Measurements from ENCODE around the gene ST3GAL2.

ST3GAL2 gene

GRCh38 chr16:70438969-70439862 lies at the start of gene ST3GAL2:
Gene ST3GAL2 (minus strand): TSS chr16:70439100. CDS start chr16:70398530, 40,570 bp downstream.
- peak; percentile 73 for DNase-seq

DNA sequence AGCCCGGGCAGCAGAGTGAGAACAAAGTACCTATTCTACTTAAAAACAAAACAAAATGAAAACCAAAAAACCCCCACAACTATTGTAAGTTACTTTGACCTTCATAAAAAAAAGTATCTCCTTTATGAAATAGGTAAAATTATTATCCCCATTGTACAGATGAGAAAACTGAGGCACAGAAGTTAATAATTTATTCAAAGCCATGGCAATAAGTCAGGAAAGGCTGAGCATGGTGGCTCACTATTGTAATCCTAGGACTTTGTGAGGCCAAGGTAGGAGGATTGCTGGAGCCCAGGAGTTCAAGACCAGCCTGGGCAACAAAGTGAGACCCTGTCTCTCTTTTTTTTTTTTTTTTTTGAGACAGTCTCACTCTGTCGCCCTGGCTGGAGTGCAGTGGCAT lies 46.0 kb upstream of the ST3GAL2 start:
- no peak for DNase-seq

GRCh38 chr16:70483426-70483825 lies 44.5 kb upstream of the ST3GAL2 start:
- DNase-seq: no peak

- no peak for DNase-seq
Observed at GRCh38 chr16:70482624-70483023, 43.7 kb upstream of the ST3GAL2 start.

GRCh38 chr16:70481929-70482536 lies 43.1 kb upstream of the ST3GAL2 start:
- no peak for DNase-seq

- DNase-seq: peak; percentile 62
Observed at GRCh38 chr16:70480127-70481105, 41.5 kb upstream of the ST3GAL2 start.

- no peak for DNase-seq
Observed at GRCh38 chr16:70478912-70479341, 40.0 kb upstream of the ST3GAL2 start.

DNA sequence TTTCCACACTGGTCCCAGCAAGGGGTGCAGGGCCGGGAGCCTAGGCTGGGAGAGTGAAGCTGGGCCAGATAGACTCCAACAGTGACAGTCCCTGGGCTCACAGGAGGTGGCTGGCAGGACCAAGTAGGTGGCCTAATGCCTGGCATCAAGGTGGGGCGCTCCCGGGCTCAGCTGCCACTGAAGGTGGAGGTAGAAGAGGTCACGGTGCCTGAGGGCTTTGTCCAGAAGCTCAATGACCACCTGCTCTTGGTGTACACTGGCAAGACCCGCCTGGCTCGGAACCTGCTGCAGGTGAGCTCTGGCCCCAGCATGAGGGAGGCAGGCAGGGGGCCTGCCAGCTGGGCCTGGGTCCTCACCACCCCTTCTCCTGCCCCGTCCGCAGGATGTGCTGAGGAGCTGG lies 39.3 kb upstream of the ST3GAL2 start:
- DNase-seq: no peak

GRCh38 chr16:70476272-70477020 lies 37.5 kb upstream of the ST3GAL2 start:
- no peak for DNase-seq

- peak; percentile 1 for DNase-seq
Observed at GRCh38 chr16:70475054-70475871, 36.4 kb upstream of the ST3GAL2 start.

DNA sequence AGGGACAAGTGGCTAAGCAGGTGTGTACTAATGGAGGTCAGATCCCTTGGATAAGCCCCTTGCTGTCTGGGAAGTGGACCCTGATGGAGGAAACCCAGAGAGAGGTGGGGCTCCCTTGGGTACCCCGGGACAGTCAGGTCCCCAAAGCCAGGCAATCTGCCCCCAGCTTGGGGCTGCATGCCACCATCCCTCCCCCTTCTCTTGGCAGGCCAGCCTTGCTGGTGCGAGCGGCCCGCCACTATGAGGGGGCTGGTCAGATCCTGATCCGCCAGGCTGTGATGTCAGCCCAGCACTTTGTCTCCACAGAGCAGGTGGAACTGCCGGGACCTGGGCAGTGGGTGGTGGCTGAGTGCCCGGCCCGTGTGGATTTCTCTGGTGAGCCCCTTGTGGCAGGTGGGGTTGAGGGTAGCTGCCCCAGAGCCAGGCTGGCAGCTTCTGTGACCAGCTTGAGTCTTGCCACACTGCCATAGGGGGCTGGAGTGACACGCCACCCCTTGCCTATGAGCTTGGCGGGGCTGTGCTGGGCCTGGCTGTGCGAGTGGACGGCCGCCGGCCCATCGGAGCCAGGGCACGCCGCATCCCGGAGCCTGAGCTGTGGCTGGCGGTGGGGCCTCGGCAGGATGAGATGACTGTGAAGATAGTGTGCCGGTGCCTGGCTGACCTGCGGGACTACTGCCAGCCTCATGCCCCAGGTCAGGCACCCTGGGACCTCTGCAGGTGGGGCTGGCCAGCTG lies 35.6 kb upstream of the ST3GAL2 start:
- no peak for DNase-seq

GRCh38 chr16:70473446-70474319 lies 34.8 kb upstream of the ST3GAL2 start:
- DNase-seq: peak; percentile 29

DNA sequence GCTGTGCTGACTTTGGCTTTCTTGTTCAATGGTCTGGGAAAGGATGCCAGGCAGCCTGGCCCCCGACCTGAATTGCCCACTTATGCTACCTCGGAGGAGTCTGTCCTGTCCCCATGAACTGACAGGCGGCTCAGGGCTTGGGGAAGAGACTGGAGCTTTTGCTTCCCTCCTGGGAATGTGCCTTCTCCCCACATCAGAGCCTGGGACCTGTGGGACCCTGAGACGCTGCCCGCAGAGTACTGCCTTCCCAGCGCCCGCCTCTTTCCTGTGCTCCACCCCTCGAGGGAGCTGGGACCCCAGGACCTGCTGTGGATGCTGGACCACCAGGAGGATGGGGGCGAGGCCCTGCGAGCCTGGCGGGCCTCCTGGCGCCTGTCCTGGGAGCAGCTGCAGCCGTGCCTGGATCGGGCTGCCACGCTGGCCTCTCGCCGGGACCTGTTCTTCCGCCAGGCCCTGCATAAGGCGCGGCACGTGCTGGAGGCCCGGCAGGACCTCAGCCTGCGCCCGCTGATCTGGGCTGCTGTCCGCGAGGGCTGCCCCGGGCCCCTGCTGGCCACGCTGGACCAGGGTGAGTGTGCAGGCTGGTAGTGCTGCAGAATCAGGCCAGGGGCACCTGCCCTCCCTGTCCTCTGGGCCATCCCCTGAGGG lies 34.0 kb upstream of the ST3GAL2 start:
- DNase-seq: no peak

- no peak for DNase-seq
Observed at GRCh38 chr16:70470927-70471341, 32.0 kb upstream of the ST3GAL2 start.

GRCh38 chr16:70470141-70470926 lies 31.4 kb upstream of the ST3GAL2 start:
- no peak for DNase-seq

DNA sequence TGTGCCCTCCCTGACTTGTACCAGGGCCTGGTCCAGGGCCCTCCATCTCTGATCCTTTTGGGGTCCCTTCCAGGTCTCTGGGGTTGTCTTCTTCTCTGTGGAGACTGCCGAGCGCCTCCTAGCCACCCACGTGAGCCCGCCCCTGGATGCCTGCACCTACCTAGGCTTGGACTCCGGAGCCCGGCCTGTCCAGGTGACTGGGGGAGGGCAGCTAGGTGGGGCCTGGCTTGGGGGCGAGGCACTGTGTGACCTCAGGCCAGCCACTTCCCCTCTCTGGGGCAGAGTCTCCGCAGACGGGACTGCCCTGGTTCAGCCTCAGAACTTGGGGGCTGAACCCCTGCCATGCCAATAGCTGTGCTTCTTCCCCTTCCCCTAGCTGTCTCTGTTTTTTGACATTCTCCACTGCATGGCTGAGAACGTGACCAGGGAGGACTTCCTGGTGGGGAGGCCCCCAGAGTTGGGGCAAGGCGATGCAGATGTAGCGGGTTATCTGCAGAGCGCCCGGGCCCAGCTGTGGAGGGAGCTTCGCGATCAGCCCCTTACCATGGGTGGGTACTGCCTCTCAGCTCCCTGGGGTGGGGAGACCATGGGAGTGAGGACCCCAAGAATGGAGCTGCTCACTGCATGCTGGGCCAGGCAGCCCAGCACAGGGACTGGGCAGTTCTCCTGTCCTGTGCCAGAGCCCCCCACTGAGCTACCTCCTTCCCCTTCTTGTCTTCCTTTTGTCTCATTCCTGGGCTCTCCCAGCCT lies 30.1 kb upstream of the ST3GAL2 start:
- no peak for DNase-seq

DNA sequence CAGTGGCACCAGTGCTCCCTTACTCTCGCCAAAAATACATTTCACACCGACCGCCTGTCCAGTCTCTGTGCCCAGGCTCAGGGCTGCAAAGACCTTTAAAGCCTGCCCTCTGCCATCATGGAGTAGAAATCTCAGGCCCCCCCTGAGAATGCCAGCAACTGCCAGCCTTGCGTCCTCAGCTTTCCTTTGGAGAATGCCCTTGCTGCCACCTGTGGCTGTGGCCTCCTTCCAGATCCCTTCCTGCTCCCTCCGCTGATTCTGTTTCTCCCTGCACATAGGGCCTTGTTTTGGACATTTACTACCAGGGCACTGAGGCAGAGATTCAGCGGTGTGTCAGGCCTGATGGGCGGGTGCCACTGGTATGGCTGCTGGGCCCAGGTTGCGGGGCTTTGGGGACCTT lies 28.7 kb upstream of the ST3GAL2 start:
- no peak for DNase-seq

Measured in DMS79 treated with DMSO at 0.1 percent for 48 hours (cell line).